CD4-positive, alpha-beta T cell treated with Interleukin-1 beta for 1 hour (primary cell): ENCODE data around the gene KRTAP10-4.
"Not testable (repeated sequence)": the region's sequence is repeated elsewhere in the genome, so short reads cannot be mapped to it uniquely, and the experiment has no call there.

ENCODE experiments used
- DNase-seq, 2 donors: peaks; one replicate each; pipeline ENCODE4 v3.0.0-alpha.2; 2020 to 2022

KRTAP10-4 gene

DNA sequence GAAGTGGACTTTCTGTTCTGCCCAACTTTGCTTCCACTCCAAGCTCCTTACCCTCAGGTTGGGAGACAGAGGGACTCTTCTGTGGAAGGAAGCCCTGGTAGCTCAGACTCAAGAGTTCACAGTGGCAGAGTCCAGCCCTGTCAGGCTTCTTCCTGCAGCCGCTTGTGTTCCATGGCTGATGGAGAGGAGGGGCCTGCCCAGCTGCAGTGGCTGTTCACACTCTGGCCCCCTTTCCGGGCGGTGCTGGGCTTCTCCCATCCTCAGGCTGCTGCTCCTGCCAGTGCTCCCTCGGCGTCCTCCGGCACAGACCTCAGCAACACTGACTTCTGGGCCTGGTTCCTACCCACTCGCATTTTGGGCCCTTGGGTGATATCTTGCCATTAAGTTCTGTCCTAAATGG lies 37.6 kb upstream of the KRTAP10-4 start:
- no peak for DNase-seq

DNA sequence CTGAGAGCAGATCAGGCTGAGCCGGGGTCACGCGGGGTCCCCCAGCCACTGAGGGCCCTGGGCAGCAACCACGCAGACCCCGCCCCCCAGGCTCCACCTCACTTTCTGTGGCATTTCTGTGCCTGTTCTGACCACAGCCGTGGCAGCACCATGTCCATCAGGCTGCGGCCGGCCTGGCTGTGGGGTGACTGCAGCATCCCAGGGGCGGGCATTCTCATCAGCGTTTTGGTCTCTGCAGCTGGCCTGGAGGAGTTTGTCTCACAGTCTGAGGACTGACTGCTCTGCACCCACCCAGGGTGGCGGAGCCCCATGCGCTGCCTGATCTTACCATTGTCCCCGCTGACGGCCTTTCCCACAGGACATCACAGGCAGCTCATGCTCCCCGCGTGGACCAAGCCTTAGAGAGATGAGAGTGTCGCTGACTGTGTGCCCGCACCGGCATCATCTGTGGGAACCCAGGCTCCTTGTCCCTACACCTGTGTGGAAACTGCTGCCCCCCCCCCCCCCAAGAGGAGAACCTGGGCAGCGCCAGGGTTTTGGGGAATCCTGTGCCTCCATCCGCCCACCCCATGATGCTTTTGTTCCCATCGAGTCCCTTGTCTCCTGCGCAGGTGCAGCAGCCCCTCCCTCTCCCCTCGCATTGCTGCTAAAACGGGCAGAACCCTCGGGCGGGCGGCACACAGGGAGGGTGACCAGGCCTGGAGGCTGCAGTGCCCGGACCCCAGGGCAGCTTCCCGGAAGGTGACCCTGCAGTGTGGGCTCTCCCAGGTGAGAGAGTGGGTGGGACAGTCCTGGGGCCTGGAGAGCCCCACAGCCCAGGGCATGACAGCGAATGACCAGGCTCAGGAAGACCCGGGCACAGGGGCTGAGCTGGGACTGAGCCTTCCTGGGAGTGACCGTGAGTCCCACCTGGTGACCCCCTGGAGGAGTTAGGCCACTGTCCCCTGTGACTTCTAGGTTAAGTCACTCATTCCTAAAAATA lies 35.3 kb upstream of the KRTAP10-4 start:
- no peak for DNase-seq

DNA sequence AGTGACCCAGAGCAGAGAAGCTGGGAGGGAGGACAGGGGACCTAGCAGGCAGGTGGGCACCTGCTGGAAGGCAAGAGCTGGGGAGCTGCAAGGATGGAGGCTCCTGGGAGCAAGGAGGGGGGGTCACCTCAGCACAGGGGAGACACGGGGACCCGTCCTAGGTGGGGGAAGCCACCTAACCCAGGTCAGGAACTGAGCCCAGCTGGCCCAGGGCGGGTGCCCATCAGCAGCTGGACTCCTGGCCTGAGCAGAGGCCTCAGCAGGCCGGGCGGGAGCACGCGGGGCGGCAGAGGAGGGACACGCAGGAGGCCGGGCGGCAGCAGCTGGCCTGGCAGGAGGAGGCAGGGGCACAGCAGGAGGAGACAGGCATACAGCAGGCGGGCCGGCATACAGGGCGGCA lies 34.5 kb upstream of the KRTAP10-4 start:
- no peak for DNase-seq

DNA sequence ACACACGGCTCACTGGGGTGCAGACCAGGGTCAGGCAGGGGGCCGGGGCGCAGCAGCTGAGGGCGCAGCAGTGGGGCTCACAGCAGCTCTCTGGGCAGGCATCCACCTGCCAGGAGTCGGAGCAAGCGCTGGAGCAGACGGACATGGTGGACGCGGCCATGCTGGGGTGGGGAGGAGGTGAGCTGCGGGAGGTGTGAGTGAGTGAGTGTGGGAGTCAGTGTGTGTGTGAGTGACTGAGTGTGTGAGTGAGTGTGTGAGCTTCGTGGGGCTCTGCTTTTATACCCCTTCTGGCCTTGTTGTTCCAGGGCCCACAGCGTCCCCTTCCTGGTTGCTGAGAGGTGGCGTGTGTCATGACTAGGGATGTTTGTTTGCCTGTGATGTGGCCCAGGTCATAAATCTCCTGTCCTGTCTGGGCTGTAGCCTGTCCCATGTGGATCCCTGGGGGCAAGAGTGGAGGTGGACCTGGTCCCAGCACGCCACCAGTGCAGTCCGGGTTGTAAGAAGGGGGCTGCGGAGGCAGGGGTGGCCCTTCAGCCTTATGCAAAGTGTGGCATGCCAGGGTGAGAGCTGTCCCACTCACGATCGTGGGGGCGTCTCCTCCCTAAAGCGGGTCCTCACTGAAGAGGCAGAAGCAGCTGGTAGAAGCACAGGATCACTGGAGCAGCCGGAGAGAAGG lies 33.4 kb upstream of the KRTAP10-4 start, which contains the start of gene KRTAP10-1:
Gene KRTAP10-1, minus strand, starts transcription at position 205 of the 676 bp plus-strand sequence. Its CDS starts 45 bp downstream, at position 160.
- DNase-seq, result no peak

DNA sequence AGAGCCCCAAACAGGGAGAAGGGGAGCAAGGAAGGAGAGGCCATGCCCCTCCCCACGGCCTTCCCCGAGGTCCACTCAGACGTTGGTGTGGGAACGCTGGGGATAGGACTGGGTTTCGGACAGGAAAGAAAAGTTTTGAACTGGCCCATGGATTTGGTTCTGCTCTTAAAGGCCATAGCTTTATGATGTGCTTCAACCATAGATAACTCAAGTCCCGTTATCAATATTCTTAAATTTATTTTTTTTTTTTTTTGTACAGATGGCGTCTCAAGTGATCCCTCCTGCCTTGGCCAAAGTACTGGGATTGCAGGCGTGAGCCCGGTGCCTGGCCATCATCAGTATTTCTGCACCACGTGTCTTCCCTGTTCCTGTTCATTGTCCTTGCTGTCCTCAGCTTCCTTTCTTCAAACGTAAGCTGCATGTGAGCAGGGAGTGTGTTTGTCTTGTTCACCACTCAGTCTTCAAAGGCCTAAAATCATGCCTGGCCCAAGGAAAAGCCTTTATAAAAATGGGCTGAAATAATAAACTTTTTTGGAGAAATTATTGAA lies 32.7 kb upstream of the KRTAP10-4 start:
- DNase-seq, result no peak

DNA sequence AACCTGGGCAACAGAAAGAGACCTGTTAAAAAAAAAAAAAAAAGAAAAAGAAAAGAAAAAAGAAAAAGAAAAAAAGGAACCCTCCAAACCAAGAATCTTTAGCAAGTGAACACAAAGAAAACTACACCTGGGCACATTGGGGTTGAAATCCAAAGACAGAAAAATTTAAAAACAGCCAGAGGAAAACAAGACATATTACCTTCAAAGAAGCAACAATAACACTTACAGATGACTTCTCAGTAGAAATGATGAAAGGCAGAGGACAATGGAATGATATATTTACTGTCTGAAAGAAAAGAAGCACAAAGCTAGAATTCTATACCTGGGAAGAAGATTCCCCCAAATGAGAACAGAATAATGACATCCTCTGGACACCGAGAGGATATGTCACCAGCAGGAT lies 30.8 kb upstream of the KRTAP10-4 start:
- no peak for DNase-seq

DNA sequence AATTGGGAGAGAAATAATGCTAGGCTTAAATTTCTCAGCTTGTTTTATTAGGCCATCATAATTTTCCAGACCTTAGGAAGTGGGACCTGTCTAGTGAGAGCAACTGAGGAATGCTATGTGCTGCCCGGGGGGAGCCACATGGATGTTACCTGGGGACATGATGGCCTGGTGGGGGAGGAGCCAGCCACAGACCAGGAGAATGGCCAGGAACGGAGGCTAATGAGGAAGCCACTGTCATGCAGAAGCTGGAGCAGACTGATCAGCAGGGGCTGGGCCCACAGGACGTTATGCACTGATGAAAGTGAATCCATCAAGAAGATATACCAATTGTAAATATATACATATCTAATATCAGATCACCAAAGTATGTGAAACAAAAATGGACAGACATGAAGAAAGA lies 29.0 kb upstream of the KRTAP10-4 start:
- DNase-seq, result no peak

DNA sequence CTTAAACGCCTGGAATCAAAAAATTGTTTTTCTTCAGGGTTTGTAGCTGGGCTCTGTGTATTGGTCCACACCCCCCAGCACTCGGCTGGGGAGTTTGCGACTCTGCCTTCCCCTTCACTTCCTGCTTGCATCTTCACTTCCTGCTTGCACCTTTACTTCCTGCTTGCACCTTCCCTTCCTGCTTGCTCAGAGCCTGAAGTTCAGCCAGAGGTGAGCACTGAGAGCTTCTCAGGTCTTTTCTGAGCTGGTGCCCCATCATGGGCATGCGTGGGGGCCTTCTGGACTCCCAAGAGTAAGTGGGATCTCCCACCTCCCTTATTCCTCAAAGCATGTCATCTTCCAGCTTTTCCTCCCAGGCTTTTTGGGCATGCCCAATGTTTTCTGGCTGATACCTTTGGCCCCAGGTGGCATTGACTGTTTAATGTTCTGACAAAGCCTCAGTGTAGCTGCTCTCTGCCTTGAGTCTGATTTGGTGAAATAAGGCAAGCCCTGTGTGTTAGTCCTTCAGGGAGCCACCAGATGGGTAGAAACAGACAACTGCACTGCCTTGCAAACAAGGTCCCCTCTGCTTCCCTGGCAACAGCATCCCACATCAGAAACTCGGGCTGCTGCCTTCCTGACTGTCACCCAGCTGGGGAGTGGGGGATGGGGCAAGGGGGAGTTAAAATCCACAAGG lies 25.7 kb upstream of the KRTAP10-4 start:
- DNase-seq, result peak; percentile 44 to 45

DNA sequence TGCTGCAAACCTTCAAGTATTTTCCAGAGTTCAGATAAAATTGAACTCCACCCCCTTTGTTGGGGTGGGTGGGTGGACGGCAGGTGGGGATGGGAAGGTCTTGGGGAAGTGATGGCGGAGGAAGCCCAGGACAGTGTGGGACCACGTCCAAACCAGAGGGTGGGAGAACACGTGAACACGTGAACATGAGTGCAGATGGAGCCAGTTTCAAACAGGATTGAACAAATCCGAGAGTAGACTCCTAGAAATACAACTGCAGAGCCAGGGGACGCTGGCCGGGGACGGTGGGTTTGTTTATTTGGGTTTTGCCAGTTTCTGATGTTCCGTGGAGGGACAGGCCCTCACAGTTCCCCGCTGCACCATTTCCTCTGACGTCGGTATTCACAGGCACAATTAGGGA lies 25.1 kb upstream of the KRTAP10-4 start:
- DNase-seq, result no peak

DNA sequence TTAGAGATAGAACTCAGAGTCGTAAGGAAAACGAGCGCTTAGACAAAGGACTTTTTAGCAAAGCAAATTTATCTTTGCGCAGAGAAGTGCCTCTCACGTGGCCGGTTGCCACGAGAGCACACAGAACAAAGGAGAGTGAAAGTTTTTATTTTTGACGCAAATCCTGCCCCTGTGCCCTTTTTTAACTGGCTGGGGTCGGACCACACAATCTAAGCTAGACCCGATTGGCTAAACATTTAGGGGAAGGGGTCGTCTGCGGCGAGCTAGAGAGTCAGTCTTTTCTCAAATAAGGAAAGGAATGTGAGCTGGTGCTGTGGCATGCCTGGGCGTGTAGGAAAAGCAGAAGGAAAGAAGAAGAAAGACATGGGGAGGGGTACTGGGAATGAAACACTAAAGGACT lies 24.6 kb upstream of the KRTAP10-4 start:
- no peak for DNase-seq

DNA sequence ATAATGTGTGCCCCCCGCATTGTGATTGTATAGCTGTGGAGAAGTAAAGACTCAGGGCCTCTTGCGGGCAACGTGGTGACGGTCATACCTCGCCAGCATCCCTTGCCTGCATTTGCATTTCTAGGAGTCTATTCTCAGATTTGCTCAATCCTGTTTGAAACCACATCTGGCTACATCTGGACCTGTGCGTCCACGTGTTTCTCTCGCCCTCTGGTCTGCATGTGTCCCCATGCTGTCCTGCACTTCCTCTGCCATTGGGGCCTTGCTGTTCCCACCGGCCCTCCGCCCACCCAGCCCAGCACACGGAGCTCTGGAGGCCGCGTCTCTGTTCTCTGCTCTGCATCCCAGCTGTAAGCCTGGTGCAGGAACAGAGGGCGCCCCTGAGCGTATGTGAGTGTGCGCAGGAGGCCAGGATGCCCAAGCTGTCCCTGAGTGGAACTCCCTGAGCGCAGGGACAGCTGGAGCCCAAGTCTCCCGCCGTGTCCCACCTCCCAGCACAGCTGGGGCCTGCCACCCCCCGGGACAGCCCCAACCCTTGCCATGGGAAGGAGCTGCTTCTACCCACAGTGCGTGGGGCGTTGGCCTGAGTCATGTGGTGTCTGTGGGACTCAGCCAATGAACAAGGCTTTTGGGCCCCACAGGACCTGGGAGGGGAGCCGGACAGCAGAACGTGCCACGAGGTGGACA lies 23.9 kb upstream of the KRTAP10-4 start:
- no peak for DNase-seq

DNA sequence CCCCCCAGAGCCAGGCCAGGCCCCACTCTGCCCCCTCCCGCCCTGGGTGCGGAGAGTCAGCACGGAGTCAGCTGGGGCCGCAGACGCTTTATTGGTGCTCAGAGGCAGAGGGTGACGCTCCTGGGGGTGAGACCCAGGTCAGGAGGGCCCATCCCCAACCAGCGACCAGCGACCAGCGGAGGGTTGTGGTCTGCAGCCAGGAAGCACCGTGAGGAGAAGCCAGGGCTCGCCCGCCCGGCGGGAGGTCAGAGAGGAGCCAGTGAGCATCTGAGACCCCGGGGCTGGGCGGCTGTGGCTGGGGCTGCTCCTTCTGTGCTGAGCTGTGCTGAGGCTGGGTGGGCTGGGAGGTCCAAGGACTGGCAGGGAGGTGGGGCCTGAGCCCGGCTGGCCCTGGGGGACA lies 23.2 kb upstream of the KRTAP10-4 start:
- DNase-seq, result not testable (repeated sequence)

DNA sequence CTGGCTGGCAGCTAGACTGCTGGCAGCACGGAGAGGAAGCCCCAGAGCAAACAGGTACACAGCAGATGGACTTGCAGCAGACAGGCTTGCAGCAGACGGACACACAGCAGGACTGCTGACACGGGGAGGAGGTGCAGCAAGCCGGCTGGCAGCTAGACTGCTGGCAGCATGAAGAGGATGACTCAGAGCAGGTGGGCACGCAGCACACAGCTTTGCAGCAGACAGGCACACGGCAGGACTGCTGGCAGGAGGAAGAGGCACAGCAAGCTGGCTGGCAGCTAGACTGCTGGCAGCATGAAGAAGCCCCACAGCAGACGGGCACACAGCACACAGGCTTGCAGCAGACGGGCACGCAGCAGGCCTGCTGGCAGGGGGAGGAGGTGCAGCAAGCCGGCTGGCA lies 22.7 kb upstream of the KRTAP10-4 start:
- DNase-seq, result no peak

DNA sequence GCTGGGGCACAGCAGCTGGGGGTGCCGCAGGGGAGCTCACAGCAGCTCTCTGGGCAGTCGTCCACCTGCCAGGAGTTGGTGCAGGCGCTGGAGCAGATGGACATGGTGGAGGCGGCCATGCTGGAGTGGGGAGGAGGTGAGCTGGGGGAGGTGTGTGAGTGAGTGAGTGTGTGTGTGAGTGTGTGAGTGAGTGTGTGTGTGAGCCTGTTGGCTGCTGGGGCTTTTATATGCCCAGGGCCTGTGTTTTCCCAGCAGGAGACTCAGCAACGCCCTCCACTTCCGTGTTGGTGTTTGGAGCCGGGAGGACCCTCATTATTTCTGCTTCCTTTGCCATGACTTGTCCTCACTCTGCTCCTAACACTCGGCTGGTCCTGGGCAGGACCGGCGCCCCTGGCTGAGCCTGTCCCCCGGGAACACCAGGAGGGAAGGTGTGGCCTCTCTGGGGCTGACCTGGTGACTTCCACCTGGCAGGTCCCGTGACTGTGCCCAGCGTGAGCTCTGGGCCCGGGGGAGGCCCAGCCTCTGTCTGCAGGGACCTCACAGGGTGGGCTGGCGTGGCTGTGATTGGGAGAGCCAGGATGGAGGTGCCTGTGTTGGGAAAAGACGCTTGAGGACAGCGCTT lies 22.1 kb upstream of the KRTAP10-4 start, which contains the start of gene KRTAP10-2:
Gene KRTAP10-2, minus strand, starts transcription at position 166 of the 622 bp plus-strand sequence. Its CDS starts 47 bp downstream, at position 119.
- DNase-seq, result no peak

DNA sequence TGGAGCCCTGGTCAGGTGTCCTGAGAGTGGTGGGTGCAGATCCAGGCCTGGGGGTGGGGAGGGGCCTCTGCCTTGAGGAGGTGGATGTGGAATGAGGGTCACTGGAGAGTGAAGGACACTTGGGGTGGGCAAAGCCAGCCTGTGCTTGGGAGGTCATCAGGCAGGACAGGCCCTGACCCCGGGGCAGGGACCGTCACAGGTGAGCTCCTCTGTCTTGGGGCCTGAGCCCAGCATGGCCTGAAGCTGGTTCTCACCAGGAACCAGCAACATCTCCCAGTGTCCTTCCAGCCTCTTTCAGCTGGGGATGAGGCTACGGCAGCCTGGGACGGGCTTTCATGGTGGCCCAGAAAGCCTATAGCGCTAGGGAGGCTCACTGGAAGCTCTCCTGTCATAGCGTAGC lies 21.4 kb upstream of the KRTAP10-4 start:
- no peak for DNase-seq

DNA sequence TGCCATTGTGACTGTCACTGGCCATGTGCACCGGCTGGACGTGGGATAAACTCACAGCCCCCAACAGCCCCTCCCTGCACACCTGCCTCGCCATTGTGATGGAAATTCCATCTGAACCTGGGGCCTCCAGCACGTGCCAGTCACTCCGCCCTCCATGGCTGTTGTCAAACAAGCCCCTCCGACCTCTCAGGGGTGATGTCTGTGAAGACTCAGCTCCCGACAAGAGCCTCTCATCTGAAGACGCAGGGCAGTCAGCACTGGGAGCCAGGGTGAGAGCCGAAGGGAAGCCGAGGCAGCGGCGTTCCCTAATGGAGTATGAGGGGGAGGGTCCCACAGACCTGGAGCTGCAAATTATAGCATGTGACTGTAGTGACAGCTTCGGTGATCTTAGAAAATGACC lies 20.8 kb upstream of the KRTAP10-4 start:
- DNase-seq, result no peak

DNA sequence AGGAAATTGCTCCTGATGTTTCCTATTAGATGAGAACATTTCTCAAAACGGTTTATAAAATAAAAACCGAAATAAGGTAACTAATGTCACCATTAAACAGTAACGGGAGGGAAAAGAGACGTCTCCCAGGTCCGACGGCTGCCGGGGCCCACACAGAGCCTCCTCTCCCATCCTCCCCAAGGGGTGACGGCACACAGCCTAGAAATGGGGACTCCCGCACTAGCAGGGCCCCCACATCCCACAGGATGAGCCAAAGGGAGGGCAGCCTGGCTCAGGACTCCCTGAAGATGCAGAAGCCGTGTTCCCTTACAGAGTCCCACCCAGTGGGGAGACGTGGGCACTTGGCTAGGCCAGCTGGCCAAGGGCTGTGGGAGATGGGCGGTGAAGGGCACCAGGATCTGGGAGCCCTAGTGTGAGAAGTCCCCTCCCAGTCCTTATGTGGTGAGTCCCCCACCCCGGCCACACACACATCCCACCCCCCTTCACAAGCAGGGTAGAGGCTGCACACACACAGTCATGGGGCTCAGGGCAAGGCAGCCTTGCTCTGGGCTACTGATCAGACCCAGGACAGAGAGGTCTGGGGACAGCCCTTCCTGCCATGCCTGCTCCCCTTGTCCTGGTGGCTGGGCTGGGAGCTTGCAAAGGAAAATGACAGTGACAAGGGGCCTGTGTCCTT lies 18.2 kb upstream of the KRTAP10-4 start:
- no peak for DNase-seq

DNA sequence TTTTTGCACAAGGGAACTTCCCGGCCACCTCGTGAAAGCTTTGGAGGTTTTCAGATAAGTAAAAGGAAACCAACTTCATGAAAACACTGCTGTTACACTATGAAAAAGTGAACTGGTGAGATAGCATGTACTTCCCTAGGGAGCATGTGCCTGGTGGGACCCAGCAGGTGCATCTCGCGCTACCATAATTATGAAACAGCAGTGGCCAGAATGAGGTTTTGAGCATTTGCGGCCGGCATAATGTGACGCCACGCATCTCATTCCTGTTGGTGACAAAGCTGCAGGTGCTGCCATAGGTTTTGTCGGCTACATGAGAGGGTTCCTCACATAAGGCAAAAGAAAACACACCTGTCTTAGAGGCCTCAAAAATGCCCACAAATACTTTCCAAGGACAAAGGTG lies 16.6 kb upstream of the KRTAP10-4 start:
- no peak for DNase-seq

DNA sequence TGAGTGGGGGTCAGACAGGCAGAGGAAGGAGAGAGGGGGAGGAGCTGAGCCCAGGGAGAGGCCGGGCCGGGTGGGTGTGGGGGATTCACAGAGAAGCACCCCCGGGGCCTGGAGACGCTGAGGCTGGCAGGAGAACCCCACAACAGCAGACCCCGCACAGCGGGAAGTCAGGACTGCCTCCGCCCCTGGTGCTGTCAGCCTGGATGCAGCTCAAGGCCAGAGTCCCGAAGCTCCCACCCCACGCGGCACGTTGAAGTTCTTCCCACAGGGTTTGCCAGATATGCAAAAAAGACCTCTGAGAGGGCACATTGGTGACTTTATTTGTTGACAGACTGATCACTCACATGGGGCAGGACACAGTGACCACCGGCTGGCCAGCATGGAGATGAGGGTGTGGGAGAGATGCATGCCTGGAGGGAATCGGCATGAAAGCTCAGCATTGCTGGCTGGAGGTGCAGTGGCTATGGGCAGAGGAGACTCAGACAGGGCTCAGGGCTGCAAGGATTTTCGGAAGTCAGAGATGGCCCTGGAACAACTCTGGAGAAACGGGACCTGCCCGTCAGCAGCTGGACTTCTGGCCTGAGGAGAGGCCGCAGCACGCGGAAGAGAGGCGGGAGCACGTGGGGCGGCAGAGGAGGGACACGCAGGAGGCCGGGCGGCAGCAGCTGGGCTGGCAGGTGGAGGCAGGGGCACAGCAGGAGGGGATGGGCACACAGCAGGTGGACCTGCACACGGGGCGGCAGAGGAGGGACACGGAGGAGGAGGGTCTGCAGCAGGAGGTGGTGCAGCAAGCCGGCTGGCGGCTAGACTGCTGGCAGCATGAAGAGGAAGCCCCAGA lies 15.8 kb upstream of the KRTAP10-4 start:
- no peak for DNase-seq

DNA sequence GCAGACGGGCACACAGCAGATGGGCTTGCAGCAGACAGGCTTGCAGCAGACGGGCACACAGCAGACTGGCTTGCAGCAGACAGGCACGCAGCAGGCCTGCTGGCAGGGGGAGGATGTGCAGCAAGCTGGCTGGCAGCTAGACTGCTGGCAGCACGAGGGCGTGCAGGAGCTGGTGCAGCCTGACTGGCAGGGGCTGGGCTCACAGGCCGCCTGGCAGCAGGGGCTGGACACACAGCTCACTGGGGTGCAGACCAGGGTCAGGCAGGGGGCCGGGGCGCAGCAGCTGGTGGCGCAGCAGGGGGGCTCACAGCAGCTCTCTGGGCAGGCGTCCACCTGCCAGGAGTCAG lies 15.2 kb upstream of the KRTAP10-4 start:
- DNase-seq, result not testable (repeated sequence)
